Stimulated activated naive CD8-positive, alpha-beta T cell treated with anti-CD3 and anti-CD28 coated beads, Interleukin-15, Interleukin-2, amounts not matched to agents 100 U/mL and 50 U/mL, for 24 hours (primary cell): ENCODE results near the gene CNPY1.
"Not testable (repeated sequence)": the region's sequence is repeated elsewhere in the genome, so short reads cannot be mapped to it uniquely, and the experiment has no call there.

Experiments
- ATAC-seq: fragments of 150-1000 bp; cut with Tn5 transposase; one replicate; pipeline ENCODE4 v1.10.0; 2021
- DNase-seq: peaks from one replicate; pipeline ENCODE4 v3.0.0; 2021

Gene CNPY1

DNA sequence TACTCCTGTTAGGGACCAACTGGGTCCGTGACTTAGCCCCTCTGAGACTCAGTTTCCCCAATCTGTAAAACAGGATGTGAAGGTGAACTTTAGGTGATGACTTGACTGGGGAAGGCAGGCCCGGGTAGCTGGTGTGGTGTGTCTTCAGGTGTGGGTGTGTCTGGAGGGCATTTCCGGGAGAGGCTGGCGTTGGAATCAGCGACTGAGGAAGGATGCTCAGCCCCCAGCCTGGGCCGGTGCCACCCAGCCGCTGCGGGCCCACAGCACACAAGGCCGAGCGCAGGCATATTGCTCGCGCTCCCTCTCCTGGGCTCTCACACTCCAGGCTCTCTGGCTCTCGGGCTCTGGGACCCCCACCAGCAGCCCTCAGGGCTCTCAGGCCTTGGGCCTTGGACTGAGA is 31.7 kb upstream of the CNPY1 start:
- ATAC-seq, result no peak
- no peak for DNase-seq

DNA sequence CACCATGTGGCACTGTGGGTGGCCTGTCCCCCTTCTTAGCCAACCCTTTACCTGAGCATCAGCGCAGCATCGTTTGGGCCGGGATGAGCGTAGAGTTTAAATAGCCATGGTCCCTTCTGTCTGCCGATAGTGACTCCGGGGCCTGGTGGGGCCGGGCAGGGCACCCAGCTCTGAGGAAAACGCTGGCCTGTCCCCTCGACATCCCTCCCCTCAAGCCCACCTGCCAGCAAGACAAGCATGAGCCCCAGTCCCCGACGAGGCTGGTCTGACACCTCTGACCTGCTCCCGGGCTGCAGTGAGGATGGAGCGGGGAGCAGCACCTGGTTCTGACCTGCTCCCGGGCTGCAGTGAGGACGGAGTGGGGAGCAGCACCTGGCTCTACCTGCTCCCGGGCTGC is 31.1 kb upstream of the CNPY1 start:
- ATAC-seq, result no peak
- DNase-seq, result no peak

DNA sequence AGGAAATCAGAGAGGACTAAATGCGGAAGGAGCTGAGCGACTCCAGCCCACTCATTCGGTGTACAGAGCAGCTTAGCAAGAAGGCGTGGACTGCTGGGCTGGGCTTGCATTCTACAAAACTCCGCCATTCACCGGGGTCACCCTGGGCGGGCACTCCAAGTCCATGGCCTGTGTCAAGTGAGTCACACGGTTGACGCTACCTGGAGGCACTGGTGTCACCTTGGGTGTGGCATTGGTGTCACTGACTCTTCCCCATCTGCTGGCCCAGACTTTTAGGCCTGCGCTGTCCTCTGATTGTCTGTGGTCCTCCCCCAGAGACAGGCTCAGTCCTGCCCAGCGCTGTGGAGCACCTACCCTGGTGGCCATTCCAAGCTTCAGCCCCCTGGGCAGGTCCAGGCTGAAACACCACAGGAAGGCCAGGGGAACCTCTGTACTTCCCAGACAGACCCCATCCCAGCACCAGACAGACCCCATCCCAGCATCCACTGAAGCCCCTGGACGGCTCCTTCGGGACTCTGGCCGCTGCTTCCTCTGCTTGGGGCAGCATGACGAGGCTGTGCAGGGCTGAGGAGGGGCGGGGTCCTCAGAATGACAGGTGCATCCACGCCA is 30.6 kb upstream of the CNPY1 start:
- ATAC-seq (no peak), DNase-seq (no peak)

DNA sequence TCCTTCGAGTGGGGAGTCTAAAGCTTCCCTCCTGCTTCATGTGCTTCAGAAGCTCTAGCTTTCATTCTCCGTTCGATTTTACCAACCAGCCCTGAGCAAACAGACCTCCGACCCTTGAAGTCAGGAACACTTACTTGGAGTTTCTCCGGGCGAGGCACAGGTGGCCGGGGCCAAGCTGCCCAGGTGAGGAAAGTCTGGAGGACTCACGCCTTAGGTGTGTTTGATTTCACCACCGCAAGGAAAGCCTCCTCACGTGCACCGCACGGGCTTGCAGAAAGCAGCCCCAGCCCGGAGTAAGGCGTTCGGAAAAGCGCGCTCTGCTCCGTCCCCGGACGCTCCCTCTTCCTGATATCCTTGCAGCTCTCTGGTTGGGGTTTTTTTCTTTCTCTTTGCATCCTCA is 30.1 kb upstream of the CNPY1 start:
- ATAC-seq (no peak), DNase-seq (no peak)

DNA sequence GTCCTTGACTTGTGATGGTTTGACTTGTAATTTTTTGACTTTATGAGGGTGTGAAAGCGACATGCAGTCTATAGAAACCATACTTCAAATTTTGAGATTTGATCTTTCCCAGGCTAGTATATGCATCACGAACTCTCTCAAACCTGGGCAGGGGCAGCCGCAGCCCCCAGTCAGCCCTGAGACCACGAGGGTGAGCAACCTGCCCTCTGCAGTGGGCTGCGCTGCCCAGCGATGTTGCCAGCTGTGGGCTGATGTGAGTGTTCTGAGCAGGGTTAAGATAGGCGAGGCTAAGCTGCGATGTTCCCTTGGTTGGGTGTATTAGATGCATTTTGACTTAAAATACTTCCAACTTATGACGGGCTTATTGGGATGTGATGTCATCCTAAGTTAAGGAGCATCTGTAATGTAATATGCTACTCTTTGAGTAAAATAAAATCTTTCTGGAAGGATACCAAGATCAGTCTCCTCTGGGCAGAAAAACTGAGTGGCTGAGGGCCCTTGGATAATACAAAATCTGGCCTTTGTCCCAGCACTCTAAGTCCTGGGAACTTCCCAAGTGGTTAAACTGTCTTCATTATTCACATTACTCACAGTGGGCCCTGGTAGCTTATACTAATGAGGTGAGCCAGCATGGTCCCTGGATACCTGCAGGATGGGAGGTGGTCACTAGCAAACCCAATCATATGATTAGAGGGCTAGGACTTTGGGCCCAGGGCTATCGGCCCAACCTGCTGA is 28.4 kb upstream of the CNPY1 start:
- ATAC-seq (no peak), DNase-seq (no peak)

DNA sequence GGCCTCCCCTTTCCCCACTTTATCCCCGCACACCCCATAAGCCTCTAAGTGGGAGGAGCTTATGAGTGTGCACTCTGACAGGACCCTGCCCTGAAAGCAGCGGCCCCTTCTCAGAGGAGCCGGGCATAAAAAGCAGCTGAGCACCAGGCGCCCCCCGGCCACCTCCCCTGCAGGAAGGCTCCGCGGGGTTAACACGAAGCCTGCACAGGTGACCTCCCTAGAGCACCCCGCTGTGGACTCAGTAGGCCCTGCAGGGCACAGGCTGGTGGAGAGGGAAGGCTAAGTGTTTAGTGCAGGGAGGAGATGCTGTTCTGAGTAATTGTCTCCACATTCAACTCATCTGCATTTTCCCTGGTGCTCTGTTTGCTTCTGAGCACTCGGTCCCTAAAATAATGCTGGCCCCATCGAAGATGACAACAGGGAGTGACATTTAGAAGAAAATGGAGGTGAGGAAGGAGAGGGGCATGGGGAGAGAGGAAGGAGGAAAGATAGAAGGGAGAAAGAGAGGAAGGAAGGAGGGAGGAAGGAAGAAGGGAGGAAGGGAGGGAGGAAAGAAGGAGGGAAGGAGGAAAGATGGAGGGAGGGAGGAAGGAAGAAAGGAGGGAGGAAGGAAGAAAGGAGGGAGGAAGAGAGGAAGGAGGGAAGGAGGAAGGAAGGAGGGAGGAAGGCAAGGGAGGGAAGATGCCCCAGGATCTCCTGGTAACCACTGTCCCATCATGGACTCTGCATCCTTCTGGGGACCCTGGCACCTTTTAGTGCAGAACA is 25.4 kb upstream of the CNPY1 start:
- no peak for DNase-seq
- ATAC-seq, result no peak

DNA sequence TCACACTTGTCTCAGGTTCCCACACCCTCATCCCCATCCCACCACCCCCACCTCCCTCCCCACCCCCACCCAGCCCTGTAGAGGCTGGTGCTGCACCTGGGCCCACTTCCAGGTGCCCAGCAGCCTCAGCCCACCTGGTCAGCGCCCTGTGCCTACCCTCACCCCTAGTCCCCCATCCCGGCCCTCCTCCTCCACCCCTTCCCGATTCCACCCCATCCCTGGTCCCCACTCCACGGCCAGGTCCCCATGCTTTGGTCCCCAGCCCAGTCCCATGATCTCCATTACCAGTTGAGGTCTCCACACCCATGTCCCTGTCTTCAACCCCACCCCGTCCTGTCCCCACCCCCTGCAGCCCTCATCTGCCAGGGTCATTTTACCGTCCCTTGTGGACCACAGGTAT is 24.6 kb upstream of the CNPY1 start:
- DNase-seq (no peak), ATAC-seq (no peak)

DNA sequence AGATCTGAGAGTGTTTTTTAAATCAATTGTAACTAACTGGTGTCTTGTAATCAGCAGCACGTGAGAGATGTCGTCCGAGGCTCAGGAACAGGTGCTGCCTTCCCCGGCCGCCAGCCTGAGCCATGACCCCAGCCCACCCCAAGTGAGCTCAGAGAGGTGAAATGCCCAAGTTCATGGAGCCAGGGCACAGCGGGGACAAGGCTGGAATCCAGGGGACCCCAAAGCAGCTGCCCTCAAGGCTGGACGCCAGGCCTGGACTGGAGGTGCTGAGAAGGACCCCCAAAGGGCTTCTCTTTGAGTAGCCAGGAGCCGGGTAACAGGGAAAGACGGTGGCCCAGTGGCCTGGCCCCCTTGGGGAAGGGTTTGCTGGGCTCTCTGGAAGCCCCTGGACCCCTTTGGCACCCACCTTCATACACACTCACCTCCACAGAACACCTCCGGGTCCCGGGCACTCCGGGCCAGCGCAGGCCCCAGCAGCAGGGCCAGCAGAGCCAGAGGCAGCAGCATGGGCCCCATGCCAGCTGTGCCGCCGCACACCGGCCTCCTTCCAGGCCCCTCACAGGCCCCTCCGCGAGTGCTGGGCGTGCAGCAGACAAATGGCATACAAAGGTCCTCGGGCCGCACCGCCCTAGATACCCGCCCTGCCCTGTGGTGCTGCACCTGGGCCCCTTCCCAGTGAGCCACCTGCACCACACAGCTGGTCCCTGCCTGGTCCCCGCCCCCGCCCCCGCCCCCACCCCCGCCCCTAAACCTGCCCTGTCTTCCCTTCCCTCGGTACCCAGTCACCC is 24.0 kb upstream of the CNPY1 start:
- DNase-seq (no peak), ATAC-seq (no peak)

DNA sequence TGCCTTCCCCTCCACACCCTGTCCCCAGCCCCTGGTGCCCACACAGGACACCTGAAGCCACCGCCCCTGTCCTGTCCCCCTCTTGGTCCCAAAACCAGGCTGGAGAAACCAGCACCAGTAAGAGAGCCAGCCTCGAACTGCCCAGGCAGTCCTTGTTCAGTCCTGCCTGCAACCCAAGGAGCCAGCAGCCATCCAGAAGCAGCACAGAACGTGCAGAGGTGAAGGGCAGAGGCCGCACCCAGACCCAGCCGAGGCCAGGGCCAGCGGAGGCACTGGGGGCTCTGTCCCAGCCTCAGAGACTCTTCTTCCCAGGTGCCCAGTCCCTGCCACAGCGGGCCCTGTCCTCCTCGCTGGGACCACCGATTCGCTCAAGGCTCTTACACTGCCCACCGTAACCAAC is 23.3 kb upstream of the CNPY1 start:
- ATAC-seq (no peak), DNase-seq (no peak)

DNA sequence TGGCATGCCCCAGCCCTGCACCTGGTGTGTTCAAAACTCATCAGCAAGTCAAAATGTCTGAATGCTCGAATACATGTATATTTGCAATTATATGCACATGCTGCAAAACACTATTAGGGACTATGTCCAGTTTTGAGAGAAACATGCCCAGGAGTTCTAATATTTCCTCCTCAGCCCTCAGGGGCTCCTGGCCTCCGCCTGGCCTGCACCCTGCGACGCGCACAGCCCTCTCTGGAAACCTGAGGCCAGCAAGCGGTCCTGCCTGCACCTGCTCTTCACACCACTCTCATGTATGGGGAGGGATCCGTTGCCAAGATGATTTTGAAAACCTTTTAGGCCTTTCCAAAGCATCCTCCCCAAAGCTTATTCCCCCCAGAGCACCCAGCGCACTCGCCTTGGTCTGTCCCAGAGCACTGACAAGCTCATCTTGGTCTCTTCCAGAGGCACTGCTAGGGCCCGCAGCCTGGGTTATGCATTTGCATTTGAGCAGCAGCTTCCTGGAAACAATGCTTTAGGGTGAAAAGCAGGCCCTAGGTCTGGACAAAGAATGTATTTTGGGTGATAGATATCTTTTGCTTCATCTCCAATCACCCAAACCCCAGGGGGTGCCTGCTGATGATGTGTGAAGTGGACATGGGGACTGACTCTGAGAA is 22.6 kb upstream of the CNPY1 start:
- DNase-seq (no peak), ATAC-seq (no peak)

DNA sequence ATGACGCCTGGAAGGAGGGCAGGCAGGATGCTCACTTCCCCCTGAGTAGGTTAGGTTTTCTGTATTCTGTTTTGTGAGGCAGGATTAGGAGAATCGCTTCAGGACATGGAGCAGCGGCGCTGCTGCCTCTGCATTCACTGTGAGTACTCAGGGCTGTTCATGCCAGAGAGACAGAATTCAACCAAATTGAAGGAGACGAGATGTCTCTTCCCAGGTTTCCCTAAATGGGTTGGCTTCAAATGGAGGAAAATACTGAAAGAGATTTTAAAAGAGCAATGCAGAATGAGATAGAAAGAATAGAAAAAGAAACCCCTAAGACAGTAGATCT is 21.9 kb upstream of the CNPY1 start:
- ATAC-seq (no peak), DNase-seq (no peak)

DNA sequence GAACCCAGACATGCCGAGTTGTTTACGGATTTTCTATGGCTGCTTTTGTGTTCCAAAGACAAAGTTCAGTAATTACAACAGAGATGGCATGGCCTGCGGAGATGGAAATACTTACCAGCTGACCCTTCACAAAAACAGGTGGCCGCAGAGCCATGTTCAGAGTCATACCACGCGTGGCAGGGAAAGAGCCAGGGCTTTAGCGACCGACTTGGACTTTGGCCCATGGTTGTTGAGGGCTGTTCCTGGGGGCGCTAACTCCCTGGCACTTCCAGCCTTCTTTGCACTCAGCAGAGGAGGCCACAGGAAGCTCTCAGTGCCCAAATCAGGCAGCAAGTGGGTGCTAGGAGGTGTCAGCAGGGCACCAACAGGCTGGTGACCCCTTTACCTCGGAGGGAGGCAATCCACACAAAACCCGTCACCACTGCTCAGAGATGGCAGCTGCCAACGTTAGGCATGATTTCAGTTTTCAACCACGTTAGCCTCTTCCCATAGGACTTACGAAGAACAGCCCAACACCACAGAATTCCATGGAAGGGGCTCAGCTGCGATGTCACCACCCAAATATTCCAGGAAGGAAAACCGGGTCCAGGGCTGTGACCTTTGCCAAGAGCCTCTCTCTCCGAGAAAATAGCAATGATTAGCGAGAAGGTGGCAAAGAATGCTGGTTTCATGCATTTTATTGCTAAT is 21.4 kb upstream of the CNPY1 start:
- DNase-seq (no peak), ATAC-seq (no peak)

DNA sequence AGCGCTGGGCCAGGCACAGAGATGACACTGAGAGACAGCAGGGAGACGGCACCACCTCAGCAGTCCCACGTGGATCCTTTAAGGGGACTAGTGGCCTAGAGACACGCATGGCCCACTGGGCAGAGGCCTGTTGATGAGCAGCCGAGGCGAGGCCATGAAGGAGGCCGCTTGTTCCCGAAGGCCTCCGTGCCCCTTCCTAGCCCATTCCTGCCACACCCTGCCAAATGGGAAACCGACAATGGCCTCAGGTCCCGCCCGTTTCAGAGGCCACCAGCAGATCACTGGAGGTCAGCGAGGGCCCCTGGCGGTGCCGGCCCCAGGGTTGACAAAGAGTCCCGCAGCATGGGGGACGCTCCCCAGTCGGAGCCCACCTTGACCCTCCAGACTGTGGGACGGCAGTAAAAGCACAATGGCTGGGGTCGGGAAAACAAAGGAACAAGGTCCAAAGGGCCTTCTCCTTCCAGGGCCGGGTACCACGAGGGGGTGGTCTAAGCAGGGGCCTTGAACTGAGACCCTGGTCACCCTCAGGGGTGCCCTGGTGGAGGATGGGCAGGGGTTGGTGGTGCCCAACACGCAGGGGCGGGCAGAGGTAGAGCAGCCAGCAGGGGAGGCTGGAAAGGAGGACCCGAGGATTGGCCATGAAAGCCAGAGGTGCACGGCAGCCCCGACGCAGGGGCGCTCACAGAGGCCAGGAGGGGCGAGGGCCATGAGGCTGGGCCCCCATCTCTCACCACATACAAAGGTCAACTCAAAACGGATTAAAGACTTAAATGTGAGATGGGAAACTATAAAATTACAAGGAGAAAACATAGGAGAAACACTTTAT is 19.9 kb upstream of the CNPY1 start:
- no peak for ATAC-seq
- DNase-seq, result no peak

DNA sequence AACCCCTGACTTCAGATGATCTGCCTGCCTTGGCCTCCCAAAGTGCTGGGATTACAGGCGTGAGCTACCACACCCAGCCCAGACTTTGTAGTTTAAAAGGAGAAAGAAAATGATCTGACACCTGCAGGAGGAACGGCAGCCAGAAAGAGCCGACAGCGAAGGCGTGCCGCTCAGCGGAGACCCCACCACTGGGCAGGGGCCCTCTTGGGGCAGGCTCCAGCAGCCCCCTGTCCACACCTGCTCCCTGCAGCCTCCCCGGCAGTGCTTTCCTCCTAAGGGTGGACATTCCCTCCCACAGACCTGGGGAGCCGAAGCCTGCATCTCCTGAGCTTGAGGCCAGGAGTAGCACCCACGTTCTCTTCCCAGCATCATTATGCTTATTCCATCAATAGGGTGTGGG is 19.2 kb upstream of the CNPY1 start:
- DNase-seq (no peak), ATAC-seq (no peak)

DNA sequence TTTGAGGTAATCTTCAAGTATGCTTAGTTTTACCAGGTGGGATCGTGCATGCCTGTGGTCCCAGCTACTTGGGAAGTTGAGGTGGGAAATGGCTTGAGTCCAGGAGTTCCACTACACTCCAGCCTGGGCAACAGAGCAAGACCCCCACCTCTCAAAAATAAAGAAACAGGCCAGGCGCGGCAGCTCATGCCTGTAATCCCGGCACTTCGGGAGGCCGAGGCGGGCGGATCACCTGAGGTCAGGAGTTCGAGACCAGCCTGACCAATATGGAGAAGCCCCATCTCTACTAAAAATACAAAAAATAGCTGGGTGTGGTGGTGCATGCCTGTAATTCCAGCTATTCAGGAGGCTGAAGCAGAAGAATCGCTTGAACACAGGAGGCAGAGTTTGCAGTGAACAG is 16.6 kb upstream of the CNPY1 start:
- ATAC-seq, DNase-seq: not testable (repeated sequence)

DNA sequence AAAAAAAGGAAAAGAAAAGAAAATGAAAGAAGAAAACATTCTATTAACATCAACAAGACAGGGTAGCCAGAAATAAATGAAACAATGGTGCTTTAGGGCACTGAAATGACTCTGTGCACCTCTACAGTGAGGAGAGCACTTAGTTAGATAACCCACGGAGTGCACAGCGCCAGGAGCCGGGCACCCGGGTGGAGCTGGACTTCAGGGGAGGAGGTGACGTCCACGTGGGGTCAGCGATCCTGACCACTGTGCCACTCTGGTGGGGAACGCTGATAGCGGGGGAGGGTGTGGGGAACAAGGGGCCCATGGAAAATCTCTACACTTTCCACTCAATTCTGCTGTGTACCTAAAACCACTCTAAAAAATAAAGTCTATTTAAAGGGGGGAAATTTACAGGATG is 15.7 kb upstream of the CNPY1 start:
- no peak for ATAC-seq
- no peak for DNase-seq

DNA sequence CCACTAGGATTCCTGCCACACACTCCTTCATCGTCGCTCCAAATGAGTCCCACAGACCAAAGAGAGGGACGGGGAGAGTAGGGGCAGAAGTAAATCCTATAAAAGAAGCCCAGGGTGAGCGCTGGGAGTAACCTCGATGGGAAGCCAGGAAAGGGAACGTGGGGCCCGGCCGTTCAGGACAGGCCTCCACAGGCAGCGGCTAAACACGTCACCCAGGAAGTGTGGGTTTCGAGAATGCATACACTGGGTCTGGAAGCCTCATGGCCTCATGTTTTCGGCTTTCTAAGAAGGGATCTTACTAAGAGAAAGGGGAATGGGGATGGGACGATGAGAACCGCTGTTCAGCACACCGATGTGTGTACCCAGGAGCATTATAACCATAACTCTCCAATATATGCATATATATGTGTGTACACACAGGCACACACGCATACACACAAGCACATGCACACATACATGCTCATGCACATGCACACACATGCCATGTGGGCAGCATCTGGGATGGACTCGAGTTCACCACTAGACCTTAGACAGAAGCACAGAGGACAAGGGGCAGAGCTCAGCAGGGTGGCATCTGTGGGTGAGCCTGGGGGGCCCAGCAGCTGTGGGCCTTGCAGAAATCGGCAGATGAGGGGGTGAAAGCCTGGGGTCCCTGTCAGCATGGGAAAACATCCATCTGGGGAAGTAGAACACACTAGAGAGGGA is 14.8 kb upstream of the CNPY1 start:
- DNase-seq (no peak), ATAC-seq (no peak)

DNA sequence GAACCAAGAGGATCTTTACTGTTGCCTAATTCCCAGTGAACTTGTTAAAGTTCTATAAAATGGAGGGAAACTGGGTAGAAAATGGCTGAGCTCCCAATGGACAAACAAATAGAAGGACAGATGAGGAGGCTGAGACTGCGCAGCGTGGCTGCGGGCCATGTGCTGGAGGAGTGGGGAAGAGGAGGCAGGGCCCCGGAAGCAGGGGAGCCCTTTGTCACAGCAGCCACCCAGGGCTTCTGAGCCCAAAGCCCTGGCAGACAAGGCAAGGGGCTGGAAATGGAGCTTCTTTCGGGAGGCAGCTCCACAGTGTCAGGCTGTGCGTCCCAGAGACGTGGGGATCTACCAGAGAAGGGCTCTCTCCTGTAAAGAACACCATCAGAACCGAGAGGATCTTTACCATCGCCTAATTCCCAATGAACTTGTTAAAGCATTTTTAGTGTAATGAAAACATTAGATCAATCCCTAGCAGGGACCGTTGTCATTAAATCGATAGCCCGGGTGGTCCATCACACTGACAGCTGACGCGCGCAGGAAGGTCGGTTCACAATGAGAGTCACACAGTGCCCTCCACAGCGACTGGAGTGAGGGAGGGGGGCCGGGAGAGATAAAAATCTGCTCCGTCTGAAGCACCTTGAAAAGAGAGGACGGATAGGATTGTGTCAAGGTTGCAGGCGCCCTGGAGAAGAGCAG is 14.0 kb upstream of the CNPY1 start:
- no peak for ATAC-seq
- no peak for DNase-seq

DNA sequence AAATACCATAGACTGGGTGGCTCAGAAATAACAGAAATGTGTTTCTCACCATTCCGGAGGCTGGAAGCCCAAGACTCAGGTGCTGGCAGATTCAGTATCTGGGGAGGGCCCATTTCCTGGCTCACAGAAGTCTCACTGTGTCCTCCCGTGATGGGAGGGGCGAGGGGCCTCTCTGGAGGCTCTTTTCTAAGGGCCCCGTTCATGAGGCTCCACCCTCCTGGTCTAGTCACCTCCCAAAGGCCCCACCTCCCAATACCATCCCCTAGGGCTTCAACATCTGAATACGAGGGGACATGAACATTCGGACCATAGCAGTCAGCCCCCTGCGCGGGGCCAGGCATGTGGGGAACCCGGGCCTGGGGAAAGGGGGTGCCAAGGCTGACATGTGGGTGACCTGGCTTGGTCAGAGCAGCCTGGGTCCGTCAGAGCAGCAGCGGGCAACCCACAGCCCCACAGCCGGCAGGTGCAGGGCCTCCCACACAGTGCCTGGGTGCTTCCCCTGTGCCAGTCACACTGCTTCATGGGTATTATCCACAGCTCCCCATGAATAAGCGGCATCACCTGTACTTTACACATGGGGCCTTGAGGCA is 13.3 kb upstream of the CNPY1 start:
- ATAC-seq (no peak), DNase-seq (no peak)
